HEK293 (cell line): ENCODE data around the gene VARS1.
"Not testable (repeated sequence)": the region's sequence is repeated elsewhere in the genome, so short reads cannot be mapped to it uniquely, and the experiment has no call there.

ENCODE experiments used
- CTCF ChIA-PET: fragments of 350-600 bp; formaldehyde crosslinking; extraction: SDS; loops from one replicate; lab custom pipeline; 2021; ENCODE audit warnings: antibody characterized with exemption; lab: Yijun Ruan, JAX
- POLR2A ChIA-PET: fragments of 300-600 bp; formaldehyde crosslinking; extraction: SDS; loops from one replicate; lab custom pipeline; 2020; ENCODE audit warnings: antibody characterized with exemption, inconsistent platforms; lab: Yijun Ruan, JAX
- H3K27ac ChIP-seq: fragments of 200-500 bp; sonication (Bioruptor generic); 2 replicates; pipeline ENCODE4 v1.5.1; 2014; ENCODE audit warnings: low read depth, low read length, control low read depth, inconsistent platforms; ENCODE audit errors: extremely low read depth
- H3K36me3 ChIP-seq, 2 experiments: fragments of 200-500 bp in 1 of 2; sonication (Bioruptor generic) in 1 of 2; 1 replicate in 1 of 2; 2 replicates in 1 of 2; pipeline ENCODE4 v1.5.1; 2014 to 2017; ENCODE audit warnings: inconsistent platforms in 2 of 2, low read length in 2 of 2; ENCODE audit not compliant: control insufficient read depth in 2 of 2, insufficient read depth in 1 of 2
- H3K4me1 ChIP-seq: fragments of 200-500 bp; sonication (Bioruptor generic); 2 replicates; pipeline ENCODE4 v1.5.1; 2014; ENCODE audit warnings: mild to moderate bottlenecking, low read length, inconsistent platforms; ENCODE audit not compliant: control insufficient read depth, insufficient read depth
- H3K4me3 ChIP-seq: 2 replicates; pipeline ENCODE4 v1.5.1; 2011; ENCODE audit warnings: low read depth, mild to moderate bottlenecking, control low read depth, low read length, moderate library complexity
- H3K9me3 ChIP-seq: fragments of 200-500 bp; sonication (Bioruptor generic); 2 replicates; pipeline ENCODE4 v1.5.1; 2014; ENCODE audit warnings: low read depth, low read length, inconsistent platforms; ENCODE audit not compliant: control insufficient read depth, insufficient read depth
- KLF1 ChIP-seq: fragments of 450-650 bp; formaldehyde crosslinking; IDR thresholded peaks from 2 replicates; pipeline ENCODE4 v1.5.1; 2016; ENCODE audit warnings: missing biosample characterization, missing genetic modification characterization
- OSR2 ChIP-seq: fragments of 450-650 bp; formaldehyde crosslinking; IDR thresholded peaks from 2 replicates; pipeline ENCODE4 v1.5.1; 2016; ENCODE audit warnings: missing biosample characterization, missing genetic modification characterization
- PRDM10 ChIP-seq: fragments of 450-650 bp; formaldehyde crosslinking; IDR thresholded peaks from 2 replicates; pipeline ENCODE4 v1.5.1; 2016; ENCODE audit warnings: missing biosample characterization, missing genetic modification characterization
- PRDM2 ChIP-seq: fragments of 450-650 bp; formaldehyde crosslinking; IDR thresholded peaks from 2 replicates; pipeline ENCODE4 v1.5.1; 2016; ENCODE audit warnings: missing biosample characterization, missing genetic modification characterization, borderline replicate concordance
- RBAK ChIP-seq: fragments of 450-650 bp; formaldehyde crosslinking; IDR thresholded peaks from 2 replicates; pipeline ENCODE4 v1.5.1; 2016; ENCODE audit warnings: missing biosample characterization, missing genetic modification characterization
- SALL2 ChIP-seq: fragments of 450-650 bp; formaldehyde crosslinking; IDR thresholded peaks from 2 replicates; pipeline ENCODE4 v1.5.0; 2017; ENCODE audit warnings: missing biosample characterization, mild to moderate bottlenecking, missing genetic modification characterization, borderline replicate concordance
- YY1 ChIP-seq: fragments of 450-650 bp; formaldehyde crosslinking; IDR thresholded peaks from 2 replicates; pipeline ENCODE4 v1.5.1; 2018; ENCODE audit warnings: missing biosample characterization, missing genetic modification characterization
- ZBTB17 ChIP-seq: fragments of 450-650 bp; formaldehyde crosslinking; IDR thresholded peaks from 2 replicates; pipeline ENCODE4 v1.5.1; 2016; ENCODE audit warnings: missing biosample characterization, missing genetic modification characterization
- ZNF133 ChIP-seq: fragments of 450-650 bp; formaldehyde crosslinking; IDR thresholded peaks from 2 replicates; pipeline ENCODE4 v1.5.1; 2016; ENCODE audit warnings: missing biosample characterization, missing genetic modification characterization
- ZNF155 ChIP-seq: fragments of 450-650 bp; formaldehyde crosslinking; IDR thresholded peaks from 2 replicates; pipeline ENCODE4 v1.5.1; 2016; ENCODE audit warnings: missing biosample characterization, missing genetic modification characterization
- ZNF174 ChIP-seq: fragments of 450-650 bp; formaldehyde crosslinking; IDR thresholded peaks from 2 replicates; pipeline ENCODE4 v1.5.0; 2017; ENCODE audit warnings: missing biosample characterization, mild to moderate bottlenecking, missing genetic modification characterization
- ZNF302 ChIP-seq: fragments of 450-650 bp; formaldehyde crosslinking; IDR thresholded peaks from 2 replicates; pipeline ENCODE4 v1.5.1; 2016; ENCODE audit warnings: missing biosample characterization, missing genetic modification characterization, low read depth
- ZNF324 ChIP-seq: fragments of 450-650 bp; formaldehyde crosslinking; IDR thresholded peaks from 2 replicates; pipeline ENCODE4 v1.5.1; 2016; ENCODE audit warnings: missing biosample characterization, missing genetic modification characterization
- ZNF391 ChIP-seq: fragments of 450-650 bp; formaldehyde crosslinking; IDR thresholded peaks from 2 replicates; pipeline ENCODE4 v1.5.1; 2016; ENCODE audit warnings: low read depth, missing biosample characterization, missing genetic modification characterization, borderline replicate concordance
- ZNF404 ChIP-seq: fragments of 450-650 bp; formaldehyde crosslinking; IDR thresholded peaks from 2 replicates; pipeline ENCODE4 v1.5.1; 2017; ENCODE audit warnings: missing biosample characterization, missing genetic modification characterization
- ZNF423 ChIP-seq: fragments of 450-650 bp; formaldehyde crosslinking; IDR thresholded peaks from 2 replicates; pipeline ENCODE4 v1.5.1; 2016; ENCODE audit warnings: missing biosample characterization, missing genetic modification characterization
- ZNF510 ChIP-seq: fragments of 450-650 bp; formaldehyde crosslinking; IDR thresholded peaks from 2 replicates; pipeline ENCODE4 v1.5.1; 2018; ENCODE audit warnings: mild to moderate bottlenecking, missing genetic modification characterization, missing biosample characterization; ENCODE audit not compliant: insufficient replicate concordance
- ZNF530 ChIP-seq: fragments of 450-650 bp; formaldehyde crosslinking; IDR thresholded peaks from 2 replicates; pipeline ENCODE4 v1.5.1; 2016; ENCODE audit warnings: low read depth, missing biosample characterization, missing genetic modification characterization
- ZNF645 ChIP-seq: fragments of 450-650 bp; formaldehyde crosslinking; IDR thresholded peaks from 2 replicates; pipeline ENCODE4; 2016; ENCODE audit warnings: missing biosample characterization, missing genetic modification characterization
- ZNF791 ChIP-seq: fragments of 450-650 bp; formaldehyde crosslinking; IDR thresholded peaks from 2 replicates; pipeline ENCODE4 v1.5.1; 2016; ENCODE audit warnings: missing biosample characterization, missing genetic modification characterization
- ZSCAN23 ChIP-seq: fragments of 450-650 bp; formaldehyde crosslinking; IDR thresholded peaks from 2 replicates; pipeline ENCODE4 v1.5.1; 2016; ENCODE audit warnings: missing biosample characterization, missing genetic modification characterization

The VARS1 gene

GRCh38 chr6:31844507-31844906, 49.0 kb upstream of the VARS1 start:
- CTCF ChIA-PET, result interaction anchor here (0.5 to 1.7 kb wide), 4 partner anchors 9 to 75 kb away, joined by 3 to 6 read pairs (median 3); no protein-coding TSS in a partner anchor
- TF ChIP-seq ZBTB17 (tag by site-specific recombination) (peak; percentile 61; the same call in 1 of the 2 replicates), OSR2 (tag by site-specific recombination) (peak; percentile 92), ZNF645 (tag by site-specific recombination) (no peak)
- peaks cover 15 to 19% of the 10 kb centered on the region in 2 experiments for H3K36me3 ChIP-seq
- no peak overlapping the region for H3K27ac ChIP-seq
- POLR2A ChIA-PET, result interaction anchor here (1.1 to 12.5 kb wide), 6 partner anchors 10 to 52 kb away, joined by 3 to 125 read pairs (median 10); partner anchors contain the start of genes HSPA1B and NEU1
- no peaks in the 10 kb centered on the region for H3K4me1 ChIP-seq
- H3K4me3 ChIP-seq, result no peak overlapping the region
- no peaks in the 10 kb centered on the region for H3K9me3 ChIP-seq

GRCh38 chr6:31842053-31842452, 46.5 kb upstream of the VARS1 start:
- POLR2A ChIA-PET, result interaction anchor here (1.4 to 12.5 kb wide), 3 partner anchors 11 to 21 kb away, joined by 4 to 125 read pairs (median 13); partner anchors contain the start of gene NEU1
- Histone ChIP-seq H3K4me3 (no peak overlapping the region), H3K4me1 (peaks cover 1% of the 10 kb centered on the region; the same call in 1 of the 2 replicates), H3K27ac (no peak overlapping the region), H3K9me3 (no peaks in the 10 kb centered on the region), H3K36me3 (peaks cover 40 to 41% of the 10 kb centered on the region in 2 experiments)
- no peak for TF ChIP-seq ZNF510 (tag by site-specific recombination)
- no peak for TF ChIP-seq ZNF791 (tag by site-specific recombination)
- no peak for TF ChIP-seq YY1 (tag by site-specific recombination)
- TF ChIP-seq ZNF302 (tag by site-specific recombination), result no peak
- TF ChIP-seq ZNF423 (tag by site-specific recombination), result no peak
- no peak for TF ChIP-seq ZNF530 (tag by site-specific recombination)
- no peak for TF ChIP-seq RBAK (tag by site-specific recombination)
- no peak for TF ChIP-seq PRDM2 (tag by site-specific recombination)
- no peak for TF ChIP-seq ZNF174
- TF ChIP-seq KLF1, result no peak
- TF ChIP-seq ZNF133 (tag by site-specific recombination), result no peak
- no peak for TF ChIP-seq ZNF404
- no peak for TF ChIP-seq ZNF391 (tag by site-specific recombination)
- TF ChIP-seq SALL2, result no peak
- TF ChIP-seq ZNF324 (tag by site-specific recombination), result no peak
- TF ChIP-seq ZNF155, result no peak
- no peak for TF ChIP-seq PRDM10 (tag by site-specific recombination)
- no peak for TF ChIP-seq ZSCAN23 (tag by site-specific recombination)
- CTCF ChIA-PET, result interaction anchor here (0.6 kb wide), 1 partner anchor 107 kb away, joined by 4 read pairs; no protein-coding TSS in a partner anchor

- H3K9me3 ChIP-seq, H3K4me3 ChIP-seq, H3K27ac ChIP-seq, H3K4me1 ChIP-seq: not testable (repeated sequence)
- ChIA-PET CTCF (interaction anchor here (0.7 to 1.4 kb wide), 4 partner anchors 24 to 133 kb away, joined by 3 read pairs; a partner anchor contains a TSS), POLR2A (interaction anchor here (0.5 to 12.5 kb wide), 9 partner anchors 13 to 1778 kb away, joined by 3 to 125 read pairs (median 4); partner anchors contain the start of genes DXO, HSPA1B, NEU1 and POLR1H)
- H3K36me3 ChIP-seq, result peaks cover 47 to 52% of the 10 kb centered on the region in 2 experiments
Measured at GRCh38 chr6:31839779-31840126, 44.2 kb upstream of the VARS1 start.
